A673 (cell line): ENCODE results near the gene SDHA.

Experiments
- EZH2 ChIP-seq: fragments of 200-600 bp; sonication (generic); IDR thresholded peaks from 2 replicates; pipeline ENCODE4 v1.6.1; 2017; ENCODE audit warnings: borderline replicate concordance, low read depth, mild to moderate bottlenecking, mixed read lengths, antibody characterized with exemption, low read length; ENCODE audit not compliant: poor library complexity, severe bottlenecking
- TF ChIP-seq, protein P1 (sequence below): fragments of 300-800, 200-600 bp; sonication (generic); conservative IDR thresholded peaks from 2 replicates; pipeline ENCODE4 v1.5.1; 2017; ENCODE audit warnings: low read depth, mild to moderate bottlenecking, antibody characterized with exemption, low read length, moderate library complexity, mixed read lengths

DNA sequence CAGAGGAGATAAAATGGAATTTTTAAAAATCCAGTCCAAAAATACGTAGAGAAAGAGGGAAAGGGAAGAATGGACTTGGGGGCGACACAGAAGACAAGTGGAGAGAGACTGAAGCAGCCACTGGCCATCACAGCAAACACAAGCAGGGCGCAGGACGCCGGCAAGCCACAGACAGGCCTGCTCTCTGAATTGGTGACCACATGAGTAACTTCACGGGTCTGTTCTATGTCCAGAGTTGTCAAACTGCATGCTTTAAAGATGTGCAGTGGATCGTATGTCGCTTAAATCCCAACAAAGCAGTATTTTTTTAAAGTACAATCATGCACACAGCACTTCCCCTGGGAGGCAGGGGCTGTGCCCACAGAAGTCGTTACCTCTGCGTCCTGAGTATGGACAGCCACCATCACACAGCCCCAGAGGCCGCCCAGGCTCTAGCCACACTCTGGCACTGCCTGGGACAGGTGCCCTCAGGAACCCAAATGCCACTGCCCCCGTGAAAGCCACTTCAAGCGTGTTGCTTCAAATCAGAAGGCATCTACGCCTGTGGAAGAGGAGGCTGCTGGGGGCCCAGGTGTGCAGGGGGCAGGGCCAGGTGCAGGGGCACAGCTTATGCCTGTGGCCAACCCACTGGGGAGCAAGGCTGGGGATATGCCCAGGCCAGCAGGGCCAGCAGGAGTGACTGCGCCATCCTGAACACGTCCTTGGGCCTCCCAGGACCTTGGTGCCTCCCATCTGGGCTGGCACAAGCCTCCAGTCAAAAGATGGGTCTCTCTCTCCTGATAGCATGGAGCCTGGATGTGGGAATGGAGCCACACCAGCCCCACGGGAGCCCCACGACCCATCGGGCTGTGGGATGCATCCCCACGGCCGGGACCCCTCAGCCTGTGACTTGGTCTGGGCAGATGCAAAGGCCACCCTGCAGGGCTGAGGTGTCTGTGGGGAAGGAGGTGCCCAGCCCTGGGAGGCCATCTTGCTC lies 32.7 kb upstream of the SDHA start:
- TF ChIP-seq, protein P1, sequence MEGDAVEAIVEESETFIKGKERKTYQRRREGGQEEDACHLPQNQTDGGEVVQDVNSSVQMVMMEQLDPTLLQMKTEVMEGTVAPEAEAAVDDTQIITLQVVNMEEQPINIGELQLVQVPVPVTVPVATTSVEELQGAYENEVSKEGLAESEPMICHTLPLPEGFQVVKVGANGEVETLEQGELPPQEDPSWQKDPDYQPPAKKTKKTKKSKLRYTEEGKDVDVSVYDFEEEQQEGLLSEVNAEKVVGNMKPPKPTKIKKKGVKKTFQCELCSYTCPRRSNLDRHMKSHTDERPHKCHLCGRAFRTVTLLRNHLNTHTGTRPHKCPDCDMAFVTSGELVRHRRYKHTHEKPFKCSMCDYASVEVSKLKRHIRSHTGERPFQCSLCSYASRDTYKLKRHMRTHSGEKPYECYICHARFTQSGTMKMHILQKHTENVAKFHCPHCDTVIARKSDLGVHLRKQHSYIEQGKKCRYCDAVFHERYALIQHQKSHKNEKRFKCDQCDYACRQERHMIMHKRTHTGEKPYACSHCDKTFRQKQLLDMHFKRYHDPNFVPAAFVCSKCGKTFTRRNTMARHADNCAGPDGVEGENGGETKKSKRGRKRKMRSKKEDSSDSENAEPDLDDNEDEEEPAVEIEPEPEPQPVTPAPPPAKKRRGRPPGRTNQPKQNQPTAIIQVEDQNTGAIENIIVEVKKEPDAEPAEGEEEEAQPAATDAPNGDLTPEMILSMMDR = no peak
- TF ChIP-seq EZH2 = no peak
